ENCODE data around the gene ITGB5.

The ITGB5 gene

DNA sequence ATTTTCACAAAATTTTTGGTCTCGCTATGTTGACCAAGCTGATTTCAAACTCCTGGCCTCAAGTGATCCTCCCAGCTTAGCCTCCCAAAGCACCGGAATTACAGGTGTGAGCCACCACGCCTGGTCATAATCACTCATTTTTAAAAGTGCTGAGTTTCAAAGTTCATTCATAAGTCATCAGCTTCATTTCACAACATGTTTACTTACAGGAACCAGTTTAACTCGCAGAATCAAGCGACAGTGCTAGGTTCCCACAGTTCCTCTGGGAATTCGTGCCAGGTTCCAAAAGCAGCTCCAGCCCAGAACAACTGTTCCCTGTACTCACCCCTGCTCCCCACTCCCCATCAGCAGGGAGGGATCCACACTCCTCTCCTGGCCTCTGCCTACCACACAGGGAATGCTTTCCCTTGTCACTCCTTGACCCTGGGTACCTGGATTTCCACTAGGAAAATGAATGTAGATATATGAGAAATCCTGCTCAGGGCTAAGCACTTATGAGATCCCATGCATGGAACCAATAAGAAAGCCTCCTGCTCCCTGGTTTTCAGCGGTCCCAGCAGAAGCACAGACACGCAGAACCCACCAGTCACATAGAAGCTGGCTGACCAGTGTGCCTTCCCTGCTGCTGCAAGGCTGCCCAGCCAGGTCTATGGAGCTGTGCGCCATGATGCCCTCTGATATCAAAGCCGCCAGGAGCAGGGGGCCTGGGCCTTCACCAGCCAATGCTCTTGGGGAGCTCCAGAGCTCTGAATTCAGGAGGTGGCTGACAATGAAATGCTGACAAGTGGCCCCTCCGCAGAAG lies 72.3 kb downstream of the ITGB5 start:
- DNase-seq = no peak

DNA sequence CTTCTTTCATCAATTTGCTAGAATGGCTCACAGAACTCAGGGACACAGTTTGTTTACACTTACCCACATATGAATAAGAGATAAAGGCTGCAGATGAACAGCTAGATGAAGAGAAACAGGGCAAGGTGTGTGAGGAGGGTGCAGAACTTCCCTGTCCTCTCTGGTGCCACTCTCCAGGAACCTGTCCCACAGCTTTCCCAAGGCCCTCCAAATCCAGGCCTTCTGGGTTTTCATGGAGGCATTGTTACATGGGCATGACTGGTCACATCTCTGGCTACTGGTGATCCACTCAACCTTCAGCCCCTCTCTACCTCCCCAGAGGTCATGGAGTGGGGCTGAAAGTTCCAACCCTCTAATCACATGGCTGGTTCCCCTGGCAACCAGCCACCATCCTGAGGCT lies 73.6 kb downstream of the ITGB5 start:
- no peak for DNase-seq

DNA sequence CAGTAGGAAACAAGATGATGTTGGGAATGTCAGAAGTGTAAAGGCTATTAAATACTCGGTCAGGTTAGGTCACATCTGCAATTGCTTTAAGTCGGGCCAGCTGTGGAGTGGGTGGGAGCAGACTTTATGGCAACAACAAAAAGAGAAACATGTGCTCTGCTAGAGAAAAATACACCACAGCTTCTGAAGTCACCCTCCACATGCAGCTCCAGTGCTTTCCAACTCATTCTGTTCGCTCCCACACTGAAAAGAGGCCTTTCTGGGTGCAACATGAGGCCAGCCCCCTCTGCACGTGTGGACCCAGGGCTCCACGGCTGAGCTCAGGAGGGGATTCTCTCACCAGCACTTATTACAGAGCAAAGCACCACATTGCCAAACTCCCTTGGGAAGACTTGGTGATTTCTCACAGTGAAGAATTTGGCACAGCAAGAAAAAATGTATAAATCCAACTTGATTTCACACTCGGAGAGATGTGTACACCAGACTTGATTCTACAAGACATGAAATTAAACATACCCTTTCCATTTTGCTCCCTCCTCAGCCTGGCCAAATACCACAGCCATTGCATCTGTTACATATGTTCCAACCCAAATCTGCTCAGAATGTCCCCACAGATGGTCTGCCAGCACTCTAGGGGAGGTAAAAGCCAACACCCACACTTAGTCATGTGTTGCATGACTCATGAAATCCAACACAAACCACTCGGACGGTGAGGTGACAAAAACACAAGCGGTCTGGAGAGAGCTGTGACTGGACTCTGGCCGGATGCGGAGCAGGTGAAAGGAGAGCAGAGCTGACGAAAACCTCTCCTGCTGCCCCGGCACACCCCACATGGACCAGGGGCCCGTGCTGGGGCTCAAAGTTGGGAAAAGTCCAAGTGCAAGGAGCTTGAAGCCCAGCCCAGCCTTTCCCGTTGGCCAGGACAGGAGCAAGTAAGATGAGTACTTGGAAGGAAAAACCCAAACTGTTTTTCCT lies 74.6 kb downstream of the ITGB5 start:
- peak in 7 of 56 donors; percentile 18 to 61 (median 28) for DNase-seq

DNA sequence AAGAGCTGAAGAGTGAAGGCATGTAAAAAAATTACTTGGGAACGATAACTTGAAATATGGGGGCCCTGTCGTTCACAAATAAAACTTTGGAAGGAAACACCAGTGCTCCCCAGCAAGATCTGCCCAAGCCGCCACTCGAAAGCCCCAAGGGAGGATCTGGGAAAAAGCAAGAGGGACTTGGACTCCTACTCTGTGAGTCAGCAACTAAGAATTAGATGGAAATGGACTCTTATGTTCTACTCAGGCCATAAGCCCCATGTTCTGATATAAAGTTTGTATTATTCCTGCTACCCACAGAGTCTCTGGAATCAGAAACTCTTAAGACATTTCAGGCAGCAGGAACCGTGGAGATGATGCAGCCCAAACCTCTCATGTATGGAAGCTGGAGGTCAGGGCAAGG lies 75.7 kb downstream of the ITGB5 start:
- no peak for DNase-seq

DNA sequence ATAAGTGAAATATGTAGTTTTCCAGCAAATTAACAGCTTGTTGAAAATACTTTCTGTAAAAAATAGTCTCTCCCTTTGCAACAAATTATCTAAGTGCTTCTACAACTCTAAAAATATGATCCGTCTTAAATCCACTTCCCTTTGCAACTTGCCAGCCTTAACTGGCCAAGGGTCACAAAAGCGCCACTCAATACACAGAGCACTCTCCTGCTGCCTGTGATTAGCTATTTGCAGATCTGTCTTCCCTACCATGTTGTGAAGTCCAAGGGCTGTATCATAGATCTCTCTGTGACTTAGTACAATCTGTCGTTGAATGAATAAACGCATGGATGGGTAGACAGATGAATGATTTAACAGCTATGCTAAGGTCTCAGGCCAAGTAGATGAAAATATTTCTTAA lies 76.2 kb downstream of the ITGB5 start:
- DNase-seq = no peak

DNA sequence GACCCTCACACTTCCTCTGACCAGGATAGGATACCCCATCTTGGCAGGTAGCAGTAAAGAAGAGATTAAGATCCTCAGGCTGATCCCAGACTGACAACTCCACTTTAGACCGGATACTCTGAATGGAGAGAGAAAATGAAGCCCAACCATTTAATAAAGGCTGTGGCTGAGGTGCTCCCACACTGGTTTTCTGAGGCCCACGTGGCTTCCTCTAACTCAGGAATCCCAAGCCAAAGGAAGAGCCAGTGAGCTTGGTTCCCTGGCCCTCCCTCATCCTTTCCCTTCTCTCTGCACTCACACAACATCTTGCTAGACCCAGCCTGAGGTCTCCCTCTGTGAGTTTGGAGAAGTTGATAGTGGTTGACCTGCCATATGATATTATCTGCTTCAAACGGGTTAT lies 78.1 kb downstream of the ITGB5 start:
- DNase-seq = no peak

DNA sequence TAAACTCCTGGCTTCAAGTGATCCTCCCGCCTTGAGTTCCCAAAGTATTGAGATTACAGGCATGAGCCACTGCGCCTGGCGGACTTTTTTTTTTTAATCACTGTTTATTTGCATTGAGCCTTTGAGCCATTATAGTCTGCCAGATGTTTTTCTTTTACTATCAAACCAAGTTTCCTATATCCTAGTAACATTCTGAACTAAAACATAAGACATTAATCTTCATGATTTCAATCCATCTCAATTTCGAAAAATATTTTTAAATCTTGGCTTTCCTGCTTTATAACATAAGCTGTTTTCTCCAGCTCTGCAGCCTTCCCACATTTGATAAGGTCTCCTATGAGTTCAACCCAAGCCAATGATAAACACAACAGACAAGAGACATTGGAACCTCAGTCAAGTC lies 81.5 kb downstream of the ITGB5 start:
- DNase-seq = no peak

DNA sequence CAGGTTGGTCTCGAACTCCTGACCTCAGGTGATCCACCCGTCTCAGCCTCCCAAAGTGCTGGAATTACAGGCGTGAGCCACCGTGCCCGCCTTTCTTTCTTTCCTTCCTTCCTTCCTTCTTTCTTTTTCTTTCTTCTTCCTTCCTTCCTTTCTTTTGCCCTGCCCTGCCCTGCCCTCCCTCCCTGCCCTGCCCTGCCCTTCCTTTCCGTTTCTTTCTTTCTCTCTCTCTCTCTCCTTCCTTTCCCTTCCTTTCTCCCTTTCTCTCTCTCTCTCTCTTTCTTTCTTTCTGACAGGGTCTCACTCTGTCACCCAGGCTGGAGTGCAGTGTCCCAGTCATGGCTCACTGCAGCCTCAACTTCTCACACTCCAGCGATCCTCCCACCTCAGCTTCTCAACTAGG lies 82.3 kb downstream of the ITGB5 start:
- DNase-seq = no peak

DNA sequence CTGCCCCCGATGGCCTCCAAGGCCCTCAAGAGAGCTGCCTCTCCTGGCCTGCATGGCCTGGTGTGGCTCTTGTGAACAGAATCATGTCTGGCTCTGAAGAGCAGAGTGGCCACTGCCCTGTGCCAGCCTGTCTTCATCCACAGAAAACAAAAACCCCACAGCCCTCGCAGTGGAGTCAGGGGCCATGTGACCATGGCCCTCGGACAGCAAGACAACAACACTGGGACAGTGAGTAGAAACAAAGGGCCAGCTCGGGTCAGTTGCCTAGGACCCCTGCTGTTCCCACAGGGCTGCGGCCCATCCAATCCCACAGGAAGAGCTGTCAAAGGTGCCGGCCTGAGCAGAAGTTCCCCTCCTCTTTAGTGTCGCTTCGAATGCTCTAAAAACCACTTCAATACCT lies 84.5 kb downstream of the ITGB5 start:
- DNase-seq = peak in 19 of 56 donors; percentile 19 to 66 (median 38)

DNA sequence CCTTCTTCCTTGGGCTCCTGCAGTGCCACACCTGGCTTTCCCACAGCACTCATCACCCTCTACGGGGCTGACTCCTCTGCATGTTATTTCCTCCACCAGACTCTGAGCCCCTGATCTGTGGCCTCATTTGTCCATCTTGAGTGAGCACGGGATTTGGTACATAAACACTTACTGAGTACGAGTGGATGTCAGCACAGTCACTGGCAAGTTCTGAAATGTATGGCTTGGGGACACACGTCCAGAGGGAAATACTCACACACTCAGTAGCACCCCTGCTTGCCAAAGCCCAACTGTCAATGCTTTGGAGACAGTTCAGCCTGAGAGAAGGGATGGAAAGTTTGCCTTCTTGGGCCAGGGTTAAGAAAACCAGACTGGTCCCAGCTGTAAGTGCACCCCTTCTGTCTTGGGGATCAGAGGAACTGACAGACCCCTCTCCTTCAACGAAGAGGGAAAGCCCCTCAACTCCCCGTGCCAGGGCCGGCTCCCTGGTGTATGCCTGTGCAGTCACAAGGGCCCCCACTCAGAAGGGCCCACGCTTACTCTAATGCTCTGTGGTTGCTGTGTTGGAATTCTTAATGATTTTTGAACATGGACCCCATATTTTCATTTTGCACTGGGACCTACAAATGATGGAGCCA lies 85.0 kb downstream of the ITGB5 start:
- DNase-seq = no peak

DNA sequence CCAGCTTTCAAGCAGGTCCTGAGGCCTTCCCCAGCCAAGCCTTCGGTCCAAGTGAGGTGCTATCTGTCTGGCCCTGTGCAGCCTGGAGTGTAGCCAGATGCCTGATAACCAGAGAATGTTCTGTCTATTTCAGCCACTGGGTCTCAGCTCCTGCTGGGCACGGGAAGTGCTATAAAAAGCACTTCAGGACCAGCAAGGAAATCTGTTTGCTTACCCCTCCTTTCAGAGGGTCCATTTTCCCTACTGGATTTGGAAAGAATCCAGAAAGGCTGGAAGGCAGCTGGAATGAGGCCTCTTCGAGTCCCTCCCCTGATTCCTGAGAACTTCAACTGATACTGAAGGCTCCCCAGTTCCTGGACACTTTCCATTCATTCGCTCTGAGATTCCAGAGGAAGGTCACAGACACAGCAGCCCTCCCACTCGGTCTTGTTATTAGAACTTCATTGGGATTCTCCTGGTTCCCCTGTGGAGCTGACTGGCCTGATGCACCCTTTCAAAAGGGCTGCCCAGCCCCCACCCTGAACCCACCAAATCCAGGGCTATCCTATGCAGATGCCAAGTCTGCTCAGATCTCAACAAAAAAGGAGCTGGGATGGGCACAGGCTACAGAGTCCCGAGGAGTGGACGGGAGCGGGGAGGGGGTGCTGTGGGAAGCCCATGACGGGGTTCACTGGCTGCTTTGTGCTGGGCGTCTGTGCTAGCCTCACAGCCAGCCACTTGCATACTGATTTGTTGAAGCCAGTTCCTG lies 86.5 kb downstream of the ITGB5 start:
- DNase-seq = peak in 16 of 56 donors; percentile 16 to 65 (median 36)

DNA sequence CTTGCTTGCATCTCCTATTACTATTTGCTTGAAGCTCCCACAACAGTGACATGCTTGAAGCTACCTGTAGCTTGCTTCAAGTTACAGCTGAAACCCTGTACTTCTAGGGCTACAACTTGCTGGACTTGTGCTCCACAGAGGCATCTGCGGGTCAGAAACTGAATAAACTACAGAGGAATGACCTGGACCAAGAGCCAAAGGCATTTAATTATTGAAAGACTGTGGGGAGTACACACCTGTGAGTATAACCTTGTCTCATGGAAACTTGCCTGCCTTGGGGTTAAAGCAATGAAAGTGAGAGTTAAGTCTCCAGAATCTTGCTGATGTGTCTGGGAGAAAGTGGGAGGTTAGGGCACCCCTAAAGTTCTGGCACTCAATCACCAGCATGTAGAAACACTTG lies 87.1 kb downstream of the ITGB5 start:
- DNase-seq = no peak

DNA sequence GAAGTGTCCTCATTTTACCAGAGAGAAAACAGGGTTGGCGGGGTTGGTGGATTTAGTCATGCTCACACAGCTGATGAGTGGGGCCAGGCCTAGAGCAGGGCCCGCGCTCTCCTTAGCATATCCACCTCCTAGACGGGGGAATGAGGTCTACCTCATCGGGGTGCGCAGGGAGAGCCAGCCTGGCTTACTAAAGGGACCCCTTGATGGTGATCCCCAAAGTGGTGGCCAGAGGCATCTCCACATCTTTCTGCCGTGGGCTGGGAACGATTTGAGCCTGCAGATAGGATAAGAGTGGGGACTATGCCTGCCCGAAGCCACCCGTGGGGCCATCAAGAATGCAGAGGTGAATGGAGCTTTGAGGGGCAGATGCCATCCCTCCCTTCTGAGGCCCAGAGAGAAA lies 87.5 kb downstream of the ITGB5 start:
- DNase-seq = no peak

DNA sequence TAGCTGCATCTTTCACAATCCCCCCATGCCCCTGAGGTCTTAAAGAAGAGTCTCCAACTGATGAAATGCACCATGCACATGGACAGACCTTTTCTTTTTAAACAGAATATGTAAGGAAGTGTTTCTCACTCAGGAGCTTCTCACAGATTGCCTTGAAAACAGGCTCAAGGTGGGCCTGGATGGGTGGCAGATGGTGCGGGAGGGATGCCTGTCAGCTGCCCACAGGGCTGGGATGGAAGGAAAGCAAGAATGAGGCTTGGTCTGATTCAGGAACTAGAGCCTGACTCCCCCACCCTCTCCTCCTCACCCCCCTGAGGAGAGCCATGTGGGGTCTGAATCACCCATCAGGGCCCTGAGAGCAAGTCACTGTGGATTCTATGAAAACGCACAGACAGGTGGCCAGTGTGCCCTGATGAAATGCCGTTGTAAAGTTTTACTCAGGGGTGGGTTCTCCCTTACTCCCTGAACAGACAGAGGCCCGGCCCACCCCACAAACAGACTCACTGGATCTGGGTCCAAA lies 89.7 kb downstream of the ITGB5 start:
- DNase-seq = no peak

DNA sequence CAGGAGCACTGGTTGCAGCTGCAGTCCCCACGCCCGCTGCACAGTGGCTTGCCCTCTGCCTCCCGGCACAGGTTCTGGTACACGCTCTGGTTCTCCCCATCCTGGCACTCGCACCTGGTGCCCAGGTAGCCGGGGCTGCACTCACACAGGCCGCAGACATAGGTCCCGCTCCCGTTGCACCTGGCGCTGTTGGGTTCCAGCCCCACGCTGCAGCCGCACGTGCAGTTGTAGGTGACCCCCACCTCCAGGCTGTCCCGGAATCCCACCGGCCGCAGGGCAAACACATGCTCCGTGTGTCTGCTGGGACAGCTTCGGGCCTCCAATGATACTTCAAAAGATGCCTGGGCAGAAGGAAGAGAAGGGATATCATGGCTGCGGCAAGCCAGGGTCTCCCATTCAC lies 90.7 kb downstream of the ITGB5 start:
- DNase-seq = no peak

DNA sequence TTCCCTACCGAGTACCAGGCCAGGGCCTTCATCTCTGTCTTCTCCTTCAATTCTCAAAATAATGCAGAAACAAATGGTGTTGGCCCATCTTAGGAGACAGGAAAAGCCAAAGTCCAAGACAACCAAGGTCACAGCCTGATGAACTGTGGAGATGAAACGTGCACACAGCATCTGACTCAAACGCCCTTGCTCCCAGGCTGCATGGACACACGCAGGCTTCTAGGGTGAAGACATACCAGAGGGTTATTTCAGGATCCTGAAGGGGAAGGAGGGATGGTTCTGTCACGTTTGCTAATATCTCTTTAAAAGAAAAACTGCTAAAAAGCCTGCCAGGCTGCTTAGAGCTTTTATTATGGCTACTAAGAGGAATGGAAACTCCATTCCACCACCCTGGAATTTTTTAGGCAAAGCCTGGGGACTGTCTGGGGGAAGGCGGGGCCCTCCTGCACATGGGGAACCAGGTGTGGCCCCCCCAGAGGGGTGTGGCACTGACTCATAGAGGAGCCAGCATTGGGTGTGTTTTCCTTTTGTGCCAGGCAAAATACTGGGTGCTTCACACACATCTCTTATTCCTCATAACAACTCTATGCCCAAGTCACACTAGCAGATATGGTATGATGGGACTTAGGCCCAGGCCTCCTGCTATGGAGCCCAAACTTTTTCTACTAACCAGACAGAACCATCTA lies 94.0 kb downstream of the ITGB5 start:
- DNase-seq = no peak

DNA sequence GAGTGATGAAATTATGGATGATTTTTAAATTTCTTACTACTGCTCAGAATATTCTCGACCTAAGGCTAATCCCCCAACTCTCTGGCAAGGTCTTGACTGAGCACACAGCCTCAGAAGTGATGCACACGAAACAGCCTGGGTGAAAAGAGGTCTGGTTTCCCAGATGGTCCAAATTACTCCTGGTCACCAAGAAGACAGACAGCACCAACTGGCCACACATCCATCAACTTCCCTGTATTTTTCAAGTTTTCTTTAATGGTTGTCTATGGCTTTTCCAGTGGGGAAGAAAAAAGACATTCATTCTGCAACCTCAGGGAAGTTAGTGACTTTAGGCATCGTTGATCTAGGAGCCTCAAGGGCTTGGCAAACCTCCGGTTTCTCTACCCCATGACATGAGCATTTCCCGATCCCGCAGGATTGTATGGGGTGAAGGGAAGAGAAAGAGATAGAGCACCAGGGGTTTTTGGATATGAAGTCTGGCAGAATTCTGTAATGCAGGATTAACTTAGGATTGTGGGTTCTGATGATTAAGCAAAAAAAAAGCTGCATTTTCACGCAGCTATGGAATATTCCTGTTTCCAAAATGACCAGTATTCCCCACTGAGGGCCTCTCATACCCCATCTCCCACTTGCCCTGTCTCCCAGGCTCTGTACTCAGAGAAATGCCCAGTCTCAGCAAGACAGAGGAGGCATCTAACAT lies 94.7 kb downstream of the ITGB5 start:
- no peak for DNase-seq

DNA sequence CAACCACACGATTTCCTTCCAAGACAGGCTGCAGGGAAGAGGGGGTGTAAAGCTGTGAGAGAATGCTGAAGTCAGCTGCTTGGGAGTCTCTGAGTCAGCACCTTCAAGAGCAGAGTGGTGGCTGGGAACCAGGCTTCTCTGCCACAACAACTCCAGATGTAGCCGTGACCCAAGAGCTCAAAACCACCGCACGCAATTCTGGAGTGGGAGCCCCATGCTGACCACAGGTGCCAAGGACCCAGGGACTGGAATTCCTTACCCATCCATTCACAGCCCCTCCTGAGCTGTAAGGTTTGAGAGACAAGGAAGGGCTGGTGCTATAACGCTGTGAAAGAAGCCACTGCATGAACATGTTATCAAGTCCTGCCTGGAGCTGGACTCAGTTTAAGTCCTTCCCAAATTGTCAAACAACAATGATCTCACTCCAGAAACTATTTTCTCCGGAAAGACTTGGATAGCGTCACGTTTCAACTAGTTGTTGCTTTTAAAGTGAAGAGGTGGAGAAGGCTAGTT lies 95.5 kb downstream of the ITGB5 start:
- DNase-seq = peak in 5 of 56 donors; percentile 15 to 31 (median 28)

DNA sequence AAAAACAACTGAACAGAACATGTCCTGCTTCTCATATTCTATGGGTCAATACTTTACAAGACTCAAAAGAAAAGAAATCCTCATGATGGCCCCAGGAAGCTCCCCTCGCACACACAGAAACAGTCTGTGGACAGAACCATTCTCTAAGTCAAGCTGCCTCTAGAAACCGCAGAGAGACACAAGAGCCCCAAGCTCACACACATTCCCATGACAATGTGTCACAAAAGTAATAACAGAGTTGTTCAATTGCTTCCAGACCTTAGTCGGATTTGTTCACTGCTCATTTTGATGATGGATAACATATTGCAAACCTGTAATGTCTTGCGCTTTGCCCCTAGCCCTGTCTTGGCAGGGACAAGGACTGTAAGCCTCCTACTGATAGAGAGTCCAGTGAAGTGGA lies 96.0 kb downstream of the ITGB5 start:
- DNase-seq = no peak

Data from amygdala (tissue), 56 donors.